Mesenchymal stem cell (in vitro differentiated cells and primary cell): Measurements from ENCODE around the gene BRAT1.

Experiments
- DNase-seq: peaks from one replicate; pipeline ENCODE4 v3.0.0-alpha.2; 2013
- H2AFZ ChIP-seq: one replicate; pipeline ENCODE4 v1.6.1; 2013; ENCODE audit warnings: low read depth, mild to moderate bottlenecking, control low read depth, inconsistent platforms, low read length, moderate library complexity
- H2AK5ac ChIP-seq: 2 replicates; pipeline ENCODE4 v1.6.1; 2013; ENCODE audit warnings: low read length, moderate library complexity, mild to moderate bottlenecking, inconsistent platforms; ENCODE audit not compliant: severe bottlenecking
- H2BK120ac ChIP-seq: one replicate; pipeline ENCODE4 v1.6.1; 2013; ENCODE audit warnings: low read depth, mild to moderate bottlenecking, inconsistent platforms, low read length, moderate library complexity
- H2BK12ac ChIP-seq, 2 experiments: one replicate each; pipeline ENCODE4 v1.6.1; 2013; ENCODE audit warnings: inconsistent platforms in 2 of 2, low read length in 2 of 2, mild to moderate bottlenecking in 2 of 2, moderate library complexity in 2 of 2, control low read depth in 1 of 2
- H2BK15ac ChIP-seq: one replicate; pipeline ENCODE4 v1.6.1; 2013; ENCODE audit warnings: mild to moderate bottlenecking, low read depth, inconsistent platforms; ENCODE audit not compliant: poor library complexity, severe bottlenecking
- H2BK5ac ChIP-seq: 2 replicates; pipeline ENCODE4 v1.6.1; 2013; ENCODE audit warnings: low read depth, mild to moderate bottlenecking, low read length, control low read depth, inconsistent platforms; ENCODE audit not compliant: poor library complexity, severe bottlenecking
- H3K14ac ChIP-seq, 2 experiments: one replicate each; pipeline ENCODE4 v1.6.1; 2013; ENCODE audit warnings: inconsistent platforms in 2 of 2, low read length in 2 of 2, control low read depth in 1 of 2, mild to moderate bottlenecking in 1 of 2, moderate library complexity in 1 of 2
- H3K18ac ChIP-seq, 2 experiments: one replicate each; pipeline ENCODE4 v1.6.1; 2013; ENCODE audit warnings: inconsistent platforms in 2 of 2, low read length in 2 of 2, control low read depth in 1 of 2, low read depth in 1 of 2, mild to moderate bottlenecking in 1 of 2
- H3K23ac ChIP-seq, 2 experiments: one replicate each; pipeline ENCODE4 v1.6.1; 2013; ENCODE audit warnings: inconsistent platforms in 2 of 2, low read length in 2 of 2, mild to moderate bottlenecking in 2 of 2, moderate library complexity in 2 of 2, control low read depth in 1 of 2
- H3K27ac ChIP-seq: 2 replicates; pipeline ENCODE4 v1.5.1; 2013; ENCODE audit warnings: mild to moderate bottlenecking, moderate library complexity, low read length, control low read depth, inconsistent platforms; ENCODE audit not compliant: poor library complexity, severe bottlenecking
- H3K27me3 ChIP-seq, 2 experiments: 2 replicates each; pipeline versions ENCODE4 v1.6.1 to v1.7.0; 2013; ENCODE audit warnings: low read length in 2 of 2, mild to moderate bottlenecking in 2 of 2, moderate library complexity in 2 of 2, control low read depth in 1 of 2, inconsistent platforms in 1 of 2; ENCODE audit not compliant: control insufficient read depth in 1 of 2, insufficient read depth in 1 of 2
- H3K36me3 ChIP-seq, 2 experiments: 2 replicates each; pipeline versions ENCODE4 v1.6.1 to v1.7.0; 2013; ENCODE audit warnings: low read length in 2 of 2, control low read depth in 1 of 2, inconsistent platforms in 1 of 2, low read depth in 1 of 2, mild to moderate bottlenecking in 1 of 2; ENCODE audit not compliant: insufficient read depth in 2 of 2, control insufficient read depth in 1 of 2
- H3K4ac ChIP-seq, 2 experiments: one replicate each; pipeline ENCODE4 v1.6.1; 2013; ENCODE audit warnings: inconsistent platforms in 2 of 2, low read length in 2 of 2, mild to moderate bottlenecking in 2 of 2, moderate library complexity in 2 of 2, control low read depth in 1 of 2, low read depth in 1 of 2
- H3K4me1 ChIP-seq: 2 replicates; pipeline ENCODE4 v1.6.1; 2013; ENCODE audit warnings: low read depth, low read length, control low read depth; ENCODE audit not compliant: control insufficient read depth, insufficient read depth
- H3K4me2 ChIP-seq: 2 replicates; pipeline ENCODE4 v1.6.1; 2013; ENCODE audit warnings: low read length, mild to moderate bottlenecking, inconsistent platforms; ENCODE audit not compliant: poor library complexity, severe bottlenecking
- H3K4me3 ChIP-seq, 2 experiments: 2 replicates each; pipeline versions ENCODE4 v1.5.1 to v1.7.0; 2013; ENCODE audit warnings: low read length in 2 of 2, mild to moderate bottlenecking in 2 of 2, control low read depth in 1 of 2, low read depth in 1 of 2; ENCODE audit not compliant: insufficient read depth in 1 of 2
- H3K79me1 ChIP-seq: replicated peaks from 2 replicates; pipeline ENCODE4 v1.6.1; 2013; ENCODE audit warnings: mild to moderate bottlenecking, control low read depth, low read length, inconsistent platforms; ENCODE audit not compliant: poor library complexity, severe bottlenecking
- H3K9ac ChIP-seq: 2 replicates; pipeline ENCODE4 v1.7.0; 2013; ENCODE audit warnings: mild to moderate bottlenecking, low read length, moderate library complexity
- H3K9me3 ChIP-seq: 2 replicates; pipeline ENCODE4 v1.7.0; 2013; ENCODE audit warnings: mild to moderate bottlenecking, low read length; ENCODE audit not compliant: control insufficient read depth
- H4K8ac ChIP-seq: one replicate; pipeline ENCODE4 v1.6.1; 2013; ENCODE audit warnings: inconsistent platforms, mild to moderate bottlenecking, low read length, moderate library complexity
- H4K91ac ChIP-seq: one replicate; pipeline ENCODE4 v1.6.1; 2013; ENCODE audit warnings: mild to moderate bottlenecking, low read length, inconsistent platforms
- WGBS: methylation state at CpG from one replicate; pipeline ENCODE4 v1.1.7; 2013; ENCODE audit warnings: mixed read lengths; 5-methylcytosine and 5-hydroxymethylcytosine counted together

Gene BRAT1

GRCh38 chr7:2519119-2519930 is 36.0 kb downstream of the BRAT1 start, which contains the start of gene LFNG:
LFNG (plus strand) TSS chr7:2519774; CDS start chr7:2519862, 88 bp downstream.
- peak within 1 kb of the TSS; percentile 70 for H4K91ac ChIP-seq
- no peak within 1 kb of the TSS for H3K23ac ChIP-seq
- H3K4me3 ChIP-seq, result peak within 1 kb of the TSS; percentile 73 to 79
- peak; percentile 87 for DNase-seq
- peak within 1 kb of the TSS; percentile 93 for H3K4me2 ChIP-seq
- peak within 1 kb of the TSS; percentile 98 for H2BK5ac ChIP-seq
- peak within 1 kb of the TSS in 1 of 2 experiments; percentile 94 for H2BK12ac ChIP-seq
- peak within 1 kb of the TSS; percentile 97 for H3K27ac ChIP-seq
- H3K79me1 ChIP-seq, result no peaks in the 10 kb centered on the region
- H4K8ac ChIP-seq, result no peak within 1 kb of the TSS
- H3K9me3 ChIP-seq, result no peaks in the 10 kb centered on the region
- peak within 1 kb of the TSS; percentile 26 for H3K9ac ChIP-seq
- H3K4me1 ChIP-seq, result peaks cover 64% of the 10 kb centered on the region
- WGBS, result 1% methylated on average over 54 of the region's 95 CpGs
- peak within 1 kb of the TSS; percentile 74 to 87 for H3K18ac ChIP-seq
- no peak within 1 kb of the TSS for H3K4ac ChIP-seq
- peak within 1 kb of the TSS; percentile 96 for H2BK15ac ChIP-seq
- peaks cover 0 to 5% of the 10 kb centered on the region in 2 experiments for H3K27me3 ChIP-seq
- H2BK120ac ChIP-seq, result no peak within 1 kb of the TSS
- peaks cover 0 to 30% of the 10 kb centered on the region in 2 experiments for H3K36me3 ChIP-seq
- peak within 1 kb of the TSS in 1 of 2 experiments; percentile 69 for H3K14ac ChIP-seq
- H2AFZ ChIP-seq, result peak within 1 kb of the TSS; percentile 54
- H2AK5ac ChIP-seq, result peak within 1 kb of the TSS; percentile 95

GRCh38 chr7:2518737-2519118 is 36.6 kb downstream of the BRAT1 start:
- peak overlapping the region; percentile 95 for H2AK5ac ChIP-seq
- H3K9ac ChIP-seq, result peak overlapping the region; percentile 26
- no peak overlapping the region for H3K4ac ChIP-seq
- peak overlapping the region; percentile 74 to 87 for H3K18ac ChIP-seq
- peak overlapping the region; percentile 97 for H3K27ac ChIP-seq
- no peaks in the 10 kb centered on the region for H3K79me1 ChIP-seq
- 2% methylated on average over 38 of the region's 41 CpGs for WGBS
- no peaks in the 10 kb centered on the region for H3K9me3 ChIP-seq
- peak overlapping the region in 1 of 2 experiments; percentile 69 for H3K14ac ChIP-seq
- H3K4me2 ChIP-seq, result peak overlapping the region; percentile 93
- H3K4me1 ChIP-seq, result peaks cover 64% of the 10 kb centered on the region
- peak overlapping the region in 1 of 2 experiments; percentile 94 for H2BK12ac ChIP-seq
- peak overlapping the region; percentile 6 for H2BK15ac ChIP-seq
- no peak overlapping the region for H4K8ac ChIP-seq
- peaks cover 0 to 24% of the 10 kb centered on the region in 2 experiments for H3K36me3 ChIP-seq
- peak overlapping the region; percentile 70 for H4K91ac ChIP-seq
- DNase-seq, result no peak
- H2BK120ac ChIP-seq, result no peak overlapping the region
- peaks cover 0 to 5% of the 10 kb centered on the region in 2 experiments for H3K27me3 ChIP-seq
- H2AFZ ChIP-seq, result no peak overlapping the region
- H3K4me3 ChIP-seq, result peak overlapping the region; percentile 48 to 73
- peak overlapping the region; percentile 98 for H2BK5ac ChIP-seq
- no peak overlapping the region for H3K23ac ChIP-seq

- Histone ChIP-seq H2BK5ac (peak overlapping the region; percentile 98), H2AFZ (no peak overlapping the region), H3K27ac (peak overlapping the region; percentile 97), H3K79me1 (no peaks in the 10 kb centered on the region), H2BK12ac (peak overlapping the region; percentile 18 to 82), H3K9me3 (no peaks in the 10 kb centered on the region), H3K9ac (no peak overlapping the region), H3K4me3 (peak overlapping the region in 1 of 2 experiments; percentile 17), H3K14ac (peak overlapping the region in 1 of 2 experiments; percentile 57), H3K4me2 (peak overlapping the region; percentile 93), H3K27me3 (peaks cover 0 to 7% of the 10 kb centered on the region in 2 experiments), H3K23ac (no peak overlapping the region), H3K4ac (peak overlapping the region in 1 of 2 experiments; percentile 55), H2BK120ac (no peak overlapping the region), H3K18ac (peak overlapping the region in 1 of 2 experiments; percentile 74), H2AK5ac (peak overlapping the region; percentile 95), H4K91ac (peak overlapping the region; percentile 70), H2BK15ac (no peak overlapping the region), H3K4me1 (peaks cover 63% of the 10 kb centered on the region), H4K8ac (peak overlapping the region; percentile 66), H3K36me3 (peaks cover 0 to 16% of the 10 kb centered on the region in 2 experiments)
- peak; percentile 30 for DNase-seq
- WGBS, result 45% methylated on average over 17 of the region's 18 CpGs
These were observed 37.4 kb downstream of the BRAT1 start for GRCh38 chr7:2517678-2518507.
